NT2/D1 (cell line): Measurements from ENCODE around the gene AP2A2.

Experiments
- DNase-seq: peaks from one replicate; pipeline ENCODE4 v3.0.0-alpha.2; 2011; ENCODE audit warnings: low read depth, low spot score
- H3K27me3 ChIP-seq: 2 replicates; pipeline ENCODE4 v1.6.0; 2011; ENCODE audit warnings: mild to moderate bottlenecking; ENCODE audit not compliant: insufficient read length, insufficient read depth
- H3K36me3 ChIP-seq: 2 replicates; pipeline ENCODE4 v1.6.1; 2011; ENCODE audit warnings: mild to moderate bottlenecking, low read length, mixed read lengths; ENCODE audit not compliant: insufficient read depth, insufficient read length
- H3K4me1 ChIP-seq: 2 replicates; pipeline ENCODE4 v1.5.1; 2011; ENCODE audit not compliant: insufficient read depth, insufficient read length
- H3K4me3 ChIP-seq: 2 replicates; pipeline ENCODE4 v1.5.1; 2011; ENCODE audit warnings: low read depth; ENCODE audit not compliant: insufficient read length
- H3K9ac ChIP-seq: 2 replicates; pipeline ENCODE4 v1.6.0; 2011; ENCODE audit warnings: low read depth; ENCODE audit not compliant: insufficient read length
- H3K9me3 ChIP-seq: 2 replicates; pipeline ENCODE4 v1.5.1; 2011; ENCODE audit warnings: mild to moderate bottlenecking, low read length; ENCODE audit not compliant: insufficient read depth
- SUZ12 ChIP-seq: IDR thresholded peaks from 2 replicates; pipeline ENCODE4 v1.6.1; 2011; ENCODE audit not compliant: insufficient read length, insufficient read depth; ENCODE audit errors: extremely low read depth
- YY1 ChIP-seq: IDR thresholded peaks from 2 replicates; pipeline ENCODE4 v1.6.1; 2011; ENCODE audit not compliant: insufficient read length, insufficient read depth
- ZNF274 ChIP-seq: IDR thresholded peaks from 2 replicates; pipeline ENCODE4 v1.6.1; 2011; ENCODE audit warnings: mild to moderate bottlenecking, low read depth, low read length

Gene AP2A2

DNA sequence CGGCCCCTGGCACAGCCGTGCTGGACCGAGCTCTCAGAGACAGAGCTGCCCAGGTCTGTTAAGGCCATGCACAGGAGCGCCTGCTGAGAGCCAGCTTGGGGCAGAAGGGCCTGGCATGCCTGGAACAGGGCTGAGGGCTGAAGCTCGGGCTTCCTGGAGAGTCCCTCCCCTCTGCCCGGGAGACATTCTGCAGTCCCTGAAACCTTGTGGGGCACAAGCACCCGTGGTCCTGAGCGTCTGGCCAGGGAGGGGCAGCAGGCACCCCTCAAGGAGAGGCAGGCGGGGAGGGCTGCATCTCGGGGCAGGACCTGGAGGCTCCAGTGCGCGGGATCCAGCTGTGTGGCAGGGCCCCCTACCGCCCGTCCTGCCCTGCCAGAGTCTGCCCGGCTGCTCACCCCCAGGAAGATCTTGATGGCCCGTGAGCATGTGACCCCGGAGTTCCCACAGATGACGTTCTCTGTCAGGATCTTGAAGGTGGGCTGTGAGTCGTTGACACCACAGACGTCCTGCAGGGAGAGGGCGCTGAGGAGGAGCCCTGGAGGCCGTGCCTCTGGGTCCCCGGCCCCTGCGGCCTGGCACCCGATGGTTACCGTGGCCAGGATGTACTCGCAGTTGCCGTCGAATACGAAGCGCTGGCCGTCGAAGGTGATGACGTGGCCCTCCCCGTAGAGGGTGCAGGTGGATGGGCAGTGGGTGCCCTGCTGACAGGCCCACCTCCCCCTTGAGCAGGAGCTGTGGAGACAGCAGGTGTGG is 99.9 kb downstream of the AP2A2 start:
- H3K27me3 ChIP-seq = no peaks in the 10 kb centered on the region
- H3K4me3 ChIP-seq = no peak overlapping the region
- TF ChIP-seq SUZ12 (no peak), YY1 (no peak), ZNF274 (no peak)
- peaks cover 17% of the 10 kb centered on the region for H3K36me3 ChIP-seq
- DNase-seq = no peak
- H3K9me3 ChIP-seq = no peaks in the 10 kb centered on the region
- H3K4me1 ChIP-seq = peaks cover 6% of the 10 kb centered on the region
- H3K9ac ChIP-seq = no peak overlapping the region

DNA sequence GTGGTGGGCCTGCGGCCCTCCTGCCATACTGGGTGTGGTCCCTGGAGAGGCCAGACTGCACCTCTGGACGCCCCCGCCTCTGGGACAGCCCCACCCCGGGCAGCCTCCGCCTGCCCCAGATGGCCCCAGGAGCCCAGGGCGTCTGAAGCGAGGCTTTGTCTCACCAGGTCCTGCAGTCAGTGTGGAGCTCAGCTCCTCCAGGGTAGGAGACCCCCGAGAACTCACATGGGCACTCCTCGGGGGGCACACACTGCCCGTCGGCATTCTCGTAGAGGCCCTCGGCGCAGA is 100.4 kb downstream of the AP2A2 start:
- no peak overlapping the region for H3K9ac ChIP-seq
- H3K4me1 ChIP-seq = peaks cover 6% of the 10 kb centered on the region
- no peak for DNase-seq
- no peaks in the 10 kb centered on the region for H3K9me3 ChIP-seq
- H3K4me3 ChIP-seq = no peak overlapping the region
- H3K27me3 ChIP-seq = no peaks in the 10 kb centered on the region
- no peak for TF ChIP-seq YY1
- no peak for TF ChIP-seq ZNF274
- TF ChIP-seq SUZ12 = no peak
- H3K36me3 ChIP-seq = peaks cover 17% of the 10 kb centered on the region

DNA sequence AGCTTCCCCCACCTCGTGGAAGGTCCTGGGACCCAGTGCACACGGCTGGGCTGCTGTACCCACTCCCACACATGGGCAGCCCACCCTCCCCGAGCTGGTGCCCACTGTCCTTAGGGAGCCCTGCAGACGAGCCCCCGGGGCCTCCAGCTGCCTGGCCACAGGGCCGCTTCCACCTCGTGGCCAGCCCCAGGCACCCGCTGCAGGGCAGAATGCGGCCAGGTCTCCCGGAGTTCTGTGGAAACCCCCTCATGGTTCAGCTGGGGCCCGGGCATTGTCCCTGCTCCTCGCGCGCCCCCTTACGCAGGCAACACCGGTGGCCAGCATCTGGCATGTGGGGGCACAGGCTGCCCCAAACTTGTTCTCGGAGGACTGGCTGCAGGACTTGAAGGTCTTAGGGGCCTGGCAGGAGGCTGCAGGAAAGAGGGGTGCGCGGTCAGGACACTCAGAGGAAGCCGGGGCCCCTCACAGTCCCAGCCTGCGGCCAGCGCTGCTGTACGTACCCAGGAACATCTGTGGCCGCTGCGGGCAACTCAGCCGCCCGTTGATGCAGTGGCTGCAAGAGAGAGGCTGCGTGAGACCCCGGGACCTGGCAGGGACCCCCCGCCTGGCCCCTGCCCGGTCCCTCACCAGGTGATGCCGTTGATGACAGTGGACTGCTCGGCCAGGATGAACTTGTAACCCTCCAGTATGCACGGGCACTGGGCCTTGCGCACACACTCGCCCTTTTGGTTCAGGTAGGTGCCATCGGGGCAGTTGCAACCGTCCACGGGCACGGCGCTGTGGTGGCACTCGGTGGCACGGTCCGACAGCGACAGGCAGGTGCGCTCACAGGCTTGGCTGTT is 101.2 kb downstream of the AP2A2 start:
- Histone ChIP-seq H3K4me3 (no peak overlapping the region), H3K36me3 (peaks cover 17% of the 10 kb centered on the region), H3K9me3 (no peaks in the 10 kb centered on the region), H3K27me3 (no peaks in the 10 kb centered on the region), H3K4me1 (peaks cover 5% of the 10 kb centered on the region), H3K9ac (no peak overlapping the region)
- TF ChIP-seq YY1 (no peak), ZNF274 (no peak), SUZ12 (no peak)
- DNase-seq = no peak

DNA sequence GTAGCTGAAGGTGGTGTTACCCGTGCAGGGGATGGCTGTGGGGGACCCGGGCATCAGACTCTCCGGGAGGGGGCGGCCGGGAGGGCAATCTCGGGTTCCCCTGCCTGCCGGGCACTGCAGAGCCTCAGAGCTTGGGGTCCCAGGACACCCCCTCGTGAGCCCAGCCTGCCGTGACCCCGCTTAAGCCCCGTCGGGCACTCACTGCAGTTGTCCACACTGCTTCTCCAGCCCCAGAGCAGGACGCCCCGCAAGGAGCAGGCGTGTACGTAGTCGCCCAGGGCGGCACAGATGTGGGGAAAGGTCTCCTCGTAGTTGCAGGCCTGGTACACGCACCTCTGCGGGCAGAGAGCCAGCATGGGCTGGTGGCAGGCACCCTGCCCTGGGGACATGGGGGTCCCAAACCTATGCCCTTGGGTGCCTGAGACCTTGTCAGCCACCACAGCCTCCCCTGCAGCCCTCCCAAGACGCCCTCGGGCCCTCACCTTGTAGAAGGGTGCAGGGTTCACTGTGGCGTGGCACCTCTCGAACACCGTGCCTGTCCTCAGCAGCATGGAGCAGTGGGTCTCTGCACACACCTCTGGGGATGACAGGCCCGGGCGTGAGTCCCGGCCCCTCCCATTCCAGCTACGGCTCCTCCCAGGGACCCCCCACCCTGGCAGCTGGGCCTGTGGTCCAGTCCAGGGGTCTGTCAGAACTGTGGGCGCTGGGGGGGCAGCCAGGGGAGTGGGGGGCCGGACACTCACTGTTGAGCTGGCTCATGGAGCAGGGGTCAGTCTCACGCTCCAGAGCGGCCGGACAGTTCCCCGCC is 102.0 kb downstream of the AP2A2 start:
- H3K27me3 ChIP-seq = no peaks in the 10 kb centered on the region
- TF ChIP-seq YY1 (no peak), SUZ12 (no peak), ZNF274 (no peak)
- no peak overlapping the region for H3K4me3 ChIP-seq
- peaks cover 17% of the 10 kb centered on the region for H3K36me3 ChIP-seq
- H3K4me1 ChIP-seq = peaks cover 5% of the 10 kb centered on the region
- no peak for DNase-seq
- H3K9me3 ChIP-seq = no peaks in the 10 kb centered on the region
- H3K9ac ChIP-seq = no peak overlapping the region

DNA sequence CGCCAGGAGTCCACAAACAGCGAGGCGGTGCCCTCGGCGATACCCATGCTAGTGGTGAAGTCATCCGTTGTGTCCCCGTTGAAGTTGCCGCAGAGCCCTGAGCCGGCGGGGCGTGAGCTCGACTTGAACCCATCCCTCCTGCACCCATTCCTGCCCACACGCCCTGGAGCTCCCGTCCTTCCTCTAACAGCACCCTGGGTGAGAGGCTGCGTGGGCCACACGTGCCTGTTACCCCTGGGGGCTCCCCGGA is 102.5 kb downstream of the AP2A2 start:
- TF ChIP-seq YY1 = no peak
- no peak for TF ChIP-seq SUZ12
- no peak for TF ChIP-seq ZNF274
- Histone ChIP-seq H3K27me3 (no peaks in the 10 kb centered on the region), H3K4me3 (no peak overlapping the region), H3K9ac (no peak overlapping the region), H3K36me3 (peaks cover 17% of the 10 kb centered on the region), H3K9me3 (no peaks in the 10 kb centered on the region), H3K4me1 (peaks cover 5% of the 10 kb centered on the region)
- no peak for DNase-seq

DNA sequence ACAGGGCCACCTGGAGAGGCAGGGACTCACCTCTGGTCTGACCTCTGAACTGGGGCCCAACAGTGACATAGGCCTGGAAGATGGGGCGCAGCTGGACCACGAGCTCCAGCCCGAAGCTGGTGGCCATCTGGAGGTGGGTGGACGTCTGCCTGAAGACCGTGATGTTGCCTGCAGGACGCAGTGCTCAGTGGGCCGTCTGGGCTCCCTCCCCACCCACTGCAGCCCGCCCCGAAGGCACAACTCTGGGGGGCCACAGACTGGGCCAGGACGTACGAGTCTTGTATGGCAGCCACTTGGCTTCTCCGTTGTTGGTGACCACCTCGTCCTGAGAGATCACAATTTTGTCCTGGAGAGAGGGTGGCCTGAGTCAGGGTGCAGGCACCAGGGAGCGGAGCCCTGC is 102.9 kb downstream of the AP2A2 start:
- peaks cover 5% of the 10 kb centered on the region for H3K4me1 ChIP-seq
- TF ChIP-seq ZNF274 (no peak), YY1 (no peak), SUZ12 (no peak)
- H3K9ac ChIP-seq = no peak overlapping the region
- no peak overlapping the region for H3K4me3 ChIP-seq
- H3K9me3 ChIP-seq = no peaks in the 10 kb centered on the region
- no peak for DNase-seq
- H3K27me3 ChIP-seq = no peaks in the 10 kb centered on the region
- peaks cover 17% of the 10 kb centered on the region for H3K36me3 ChIP-seq

DNA sequence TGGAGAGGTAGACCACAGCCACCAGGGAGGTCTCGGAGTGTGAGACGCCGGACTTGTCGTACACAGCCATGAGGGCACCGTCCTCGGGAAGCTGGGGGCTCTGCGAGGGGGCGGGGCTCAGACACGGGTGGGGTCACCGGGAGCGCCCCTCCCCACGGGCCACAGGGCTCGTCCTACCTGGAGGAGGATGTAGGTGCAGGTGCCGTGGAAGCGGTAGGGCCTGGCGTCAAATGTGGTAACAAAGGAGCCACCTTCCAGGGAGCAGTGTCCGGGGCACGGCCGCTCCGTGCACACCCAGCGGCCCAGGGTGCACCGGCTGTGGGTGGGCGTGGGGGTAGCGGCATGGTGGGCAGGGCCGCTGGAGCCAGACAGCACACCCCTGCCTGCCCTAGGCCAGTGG is 103.4 kb downstream of the AP2A2 start:
- peaks cover 17% of the 10 kb centered on the region for H3K36me3 ChIP-seq
- no peak overlapping the region for H3K4me3 ChIP-seq
- no peak for DNase-seq
- no peaks in the 10 kb centered on the region for H3K27me3 ChIP-seq
- no peaks in the 10 kb centered on the region for H3K9me3 ChIP-seq
- no peak overlapping the region for H3K9ac ChIP-seq
- peaks cover 5% of the 10 kb centered on the region for H3K4me1 ChIP-seq
- TF ChIP-seq SUZ12 (no peak), YY1 (no peak), ZNF274 (no peak)
